Activated T-cell treated with anti-CD3 and anti-CD28 coated beads, Interleukin-2, amount 50 U/mL, for 72 hours (primary cell): ENCODE measurements around the gene SFT2D2. TPM values are rescaled to one million over a fixed set of nuclear protein-coding genes. Genes with fewer than 3 reads are reported as not detected.
"Not testable (repeated sequence)": the region's sequence is repeated elsewhere in the genome, so short reads cannot be mapped to it uniquely, and the experiment has no call there.

Experiments
- ATAC-seq, 2 donors: fragments of 150-1000 bp; cut with Tn5 transposase; replicated peaks in 1 of 2; 2 replicates each; pipeline ENCODE4 v1.10.0; 2021; ENCODE audit warnings: moderate library complexity in 2 of 2, mild to moderate bottlenecking in 1 of 2
- DNase-seq, 2 donors: peaks; one replicate each; pipeline ENCODE4 v3.0.0; 2021 to 2022; ENCODE audit warnings: mixed read lengths in 1 of 2
- H3K27ac Mint-ChIP-seq: one replicate; pipeline ENCODE4 v1.8.0; 2022; ENCODE audit warnings: mild to moderate bottlenecking, moderate library complexity, mixed read lengths
- H3K27me3 Mint-ChIP-seq: one replicate; pipeline ENCODE4 v1.8.0; 2022; ENCODE audit warnings: low read depth, mixed read lengths
- H3K36me3 Mint-ChIP-seq, 2 donors: one replicate each; pipeline ENCODE4 v1.8.0; 2022; ENCODE audit warnings: mixed read lengths in 2 of 2, mild to moderate bottlenecking in 1 of 2; ENCODE audit not compliant: insufficient read depth in 2 of 2
- H3K4me1 Mint-ChIP-seq: one replicate; pipeline ENCODE4 v1.8.0; 2022; ENCODE audit warnings: low read depth, mixed read lengths
- H3K4me3 Mint-ChIP-seq, 2 donors: one replicate each; pipeline ENCODE4 v1.8.0; 2022; ENCODE audit warnings: mild to moderate bottlenecking in 2 of 2, mixed read lengths in 2 of 2, moderate library complexity in 2 of 2
- H3K9me3 Mint-ChIP-seq, 2 donors: one replicate each; pipeline ENCODE4 v1.8.0; 2022; ENCODE audit warnings: mixed read lengths in 2 of 2
- total RNA-seq, 2 donors: library from RNA; stranded (reverse); gene quantifications; one replicate each; pipeline ENCODE4 v1.2.3, GENCODE V29; 2022

The SFT2D2 gene
- total RNA-seq, 2 donors from 2014 or later: 62.7 to 66.9 TPM

DNA sequence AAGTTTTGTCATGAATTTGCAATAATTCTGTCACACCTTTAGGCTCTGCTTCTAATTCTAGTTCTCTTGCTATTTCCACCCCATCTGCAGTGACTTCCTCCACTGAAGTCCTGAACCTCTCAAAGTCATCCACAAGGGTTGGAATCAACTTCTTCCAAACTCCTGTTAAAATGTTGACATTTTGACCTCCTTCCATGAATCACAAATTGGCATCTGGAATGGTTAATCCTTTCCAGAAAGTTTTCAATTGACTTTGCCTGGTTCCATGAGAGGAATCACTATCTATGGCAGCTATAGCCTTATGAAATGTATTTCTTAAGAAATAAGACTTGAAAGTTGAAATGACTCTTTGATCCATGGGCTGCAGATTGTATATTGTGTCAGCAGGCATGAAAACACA is 19.7 kb upstream of the SFT2D2 start:
- peaks cover 2 to 20% of the 10 kb centered on the region in 2 donors for H3K36me3 Mint-ChIP-seq
- no peak for DNase-seq
- H3K27me3 Mint-ChIP-seq: no peaks in the 10 kb centered on the region
- ATAC-seq: no peak
- H3K9me3 Mint-ChIP-seq: peaks cover 0 to 9% of the 10 kb centered on the region in 2 donors
- H3K4me3 Mint-ChIP-seq: no peak overlapping the region
- H3K4me1 Mint-ChIP-seq: no peaks in the 10 kb centered on the region
- no peak overlapping the region for H3K27ac Mint-ChIP-seq

DNA sequence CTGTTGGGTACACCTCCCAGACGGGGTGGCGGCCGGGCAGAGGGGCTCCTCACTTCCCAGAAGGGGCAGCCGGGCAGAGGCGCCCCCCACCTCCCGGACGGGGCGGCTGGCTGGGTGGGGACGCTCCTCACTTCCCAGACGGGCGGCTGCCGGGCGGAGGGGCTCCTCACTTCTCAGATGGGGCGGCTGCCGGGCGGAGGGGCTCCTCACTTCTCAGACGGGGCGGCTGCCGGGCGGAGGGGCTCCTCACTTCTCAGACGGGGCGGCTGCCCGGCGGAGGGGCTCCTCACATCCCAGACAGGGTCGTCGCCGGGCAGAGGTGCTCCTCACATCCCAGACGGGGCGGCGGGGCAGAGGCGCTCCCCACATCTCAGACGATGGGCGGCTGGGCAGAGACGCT is 18.1 kb upstream of the SFT2D2 start:
- H3K9me3 Mint-ChIP-seq: peaks cover 5 to 15% of the 10 kb centered on the region in 2 donors
- not testable (repeated sequence) for H3K4me3 Mint-ChIP-seq, ATAC-seq, H3K27ac Mint-ChIP-seq, DNase-seq, H3K27me3 Mint-ChIP-seq, H3K4me1 Mint-ChIP-seq
- H3K36me3 Mint-ChIP-seq: peaks cover 6 to 22% of the 10 kb centered on the region in 2 donors

DNA sequence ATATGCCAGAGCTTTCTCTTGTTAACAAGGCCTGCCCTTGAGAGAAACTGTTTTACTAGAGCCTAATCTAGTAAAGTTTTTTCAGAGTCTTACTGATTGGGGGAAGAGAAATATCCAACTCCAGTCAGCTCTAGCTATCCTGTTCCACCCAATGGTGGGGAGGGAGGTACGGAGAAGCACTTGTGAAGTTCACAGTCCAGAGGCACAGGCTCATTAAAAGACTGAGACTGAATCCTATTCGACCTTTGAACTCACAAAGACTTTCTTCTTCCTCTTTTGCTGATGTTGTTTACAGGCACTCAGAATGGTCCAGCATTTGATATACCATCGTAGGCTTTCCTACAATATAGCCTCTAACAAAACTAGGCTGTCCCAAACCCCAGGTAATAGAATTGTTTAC is 15.5 kb upstream of the SFT2D2 start:
- Mint-ChIP-seq H3K36me3 (peaks cover 4 to 24% of the 10 kb centered on the region in 2 donors), H3K27me3 (peaks cover 4% of the 10 kb centered on the region), H3K27ac (no peak overlapping the region), H3K4me1 (no peaks in the 10 kb centered on the region), H3K4me3 (no peak overlapping the region), H3K9me3 (peaks cover 8 to 22% of the 10 kb centered on the region in 2 donors)
- no peak for DNase-seq
- no peak for ATAC-seq

DNA sequence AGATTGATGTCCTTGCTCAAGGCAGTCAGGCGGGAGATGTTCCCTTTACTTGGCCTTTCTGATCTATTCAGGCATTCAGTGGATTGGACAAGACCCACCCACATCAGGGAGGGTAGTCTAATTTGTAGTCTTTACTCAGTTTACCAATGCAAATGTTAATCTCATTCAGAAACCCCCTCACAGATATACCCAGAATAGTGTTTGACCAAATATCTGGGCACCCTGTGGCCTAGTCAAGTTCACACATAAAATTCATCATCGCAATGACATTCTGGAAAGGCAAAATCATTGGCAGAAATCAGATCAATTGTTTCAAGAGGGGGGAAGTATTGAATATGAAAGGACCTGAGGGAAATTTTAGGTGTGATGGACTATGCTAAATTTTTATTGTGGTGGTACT is 12.5 kb upstream of the SFT2D2 start:
- ATAC-seq (no peak), DNase-seq (no peak)
- Mint-ChIP-seq H3K4me1 (no peaks in the 10 kb centered on the region), H3K27ac (no peak overlapping the region), H3K27me3 (peaks cover 4% of the 10 kb centered on the region), H3K36me3 (peaks cover 4 to 17% of the 10 kb centered on the region in 2 donors), H3K9me3 (peaks cover 8 to 17% of the 10 kb centered on the region in 2 donors), H3K4me3 (no peak overlapping the region)

DNA sequence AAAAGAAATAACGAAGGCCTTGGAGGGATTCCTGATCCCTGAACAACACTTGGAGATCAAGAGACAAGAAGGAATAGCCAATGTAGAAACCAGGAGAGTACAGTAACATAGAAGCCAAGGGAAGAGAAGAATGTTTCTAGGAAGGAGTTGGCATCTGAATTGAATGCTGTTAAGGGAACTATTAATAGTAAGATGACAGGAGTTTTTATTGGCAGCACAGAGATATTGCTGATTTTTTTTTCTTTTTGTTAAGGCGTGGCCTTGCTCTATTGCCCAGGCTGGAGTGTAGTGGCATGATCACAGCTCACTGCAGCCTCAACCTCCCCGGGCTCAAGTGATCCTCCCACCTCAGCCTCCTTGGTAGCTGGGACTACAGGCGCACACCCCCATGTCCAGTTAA is 9.6 kb upstream of the SFT2D2 start:
- Mint-ChIP-seq H3K4me1 (peaks cover 23% of the 10 kb centered on the region), H3K9me3 (peaks cover 8 to 14% of the 10 kb centered on the region in 2 donors), H3K27me3 (peaks cover 9% of the 10 kb centered on the region), H3K27ac (no peak overlapping the region), H3K4me3 (no peak overlapping the region), H3K36me3 (peaks cover 4 to 14% of the 10 kb centered on the region in 2 donors)
- ATAC-seq: no peak
- DNase-seq: no peak

DNA sequence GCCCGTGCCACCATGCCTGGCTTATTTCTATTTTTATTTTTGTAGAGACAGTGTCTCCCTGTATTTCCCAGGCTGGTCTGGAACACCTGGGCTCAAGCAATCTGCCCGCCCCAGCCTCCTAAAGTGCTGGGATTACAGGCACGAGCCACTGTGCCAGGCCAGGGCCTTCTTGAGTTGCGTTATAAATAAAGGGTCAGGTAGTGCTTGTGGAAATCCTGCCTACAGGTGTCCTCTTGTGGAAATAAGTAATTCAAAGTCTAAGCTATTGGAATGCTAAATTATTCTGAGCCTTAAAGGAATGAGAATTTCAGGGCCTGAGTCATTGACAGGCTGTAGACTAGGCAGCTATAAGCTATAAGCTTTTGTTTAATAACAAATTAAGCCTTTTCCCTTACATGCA is 8.1 kb upstream of the SFT2D2 start:
- Mint-ChIP-seq H3K4me3 (no peak overlapping the region), H3K4me1 (peaks cover 24% of the 10 kb centered on the region), H3K36me3 (peaks cover 0 to 7% of the 10 kb centered on the region in 2 donors), H3K27ac (no peak overlapping the region), H3K9me3 (peaks cover 3 to 9% of the 10 kb centered on the region in 2 donors), H3K27me3 (peaks cover 11% of the 10 kb centered on the region)
- ATAC-seq (no peak), DNase-seq (no peak)

DNA sequence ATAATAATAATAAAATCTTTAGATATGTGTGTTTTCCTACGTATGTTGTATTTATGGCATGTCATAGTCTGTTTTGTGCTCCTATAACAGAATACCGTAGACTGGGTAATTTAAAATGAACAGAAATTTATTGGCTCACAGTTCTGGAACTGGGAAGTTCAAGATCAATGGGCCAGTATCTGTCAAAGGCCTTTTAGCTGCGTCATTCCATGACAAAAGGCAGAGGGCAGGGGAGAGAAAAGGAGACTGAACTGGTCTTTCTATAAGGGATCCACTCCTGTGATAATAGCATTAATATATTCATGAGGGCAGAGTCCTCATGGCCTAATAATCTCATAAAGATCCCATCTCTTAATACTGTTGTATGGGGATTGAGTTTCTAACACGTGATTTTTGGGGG is 7.1 kb upstream of the SFT2D2 start:
- DNase-seq: no peak
- Mint-ChIP-seq H3K36me3 (peaks cover 0 to 7% of the 10 kb centered on the region in 2 donors), H3K4me3 (peak overlapping the region in 1 of 2 donors; percentile 81), H3K9me3 (peaks cover 2% of the 10 kb centered on the region in 2 donors), H3K27ac (no peak overlapping the region), H3K27me3 (peaks cover 17% of the 10 kb centered on the region), H3K4me1 (peaks cover 25% of the 10 kb centered on the region)
- no peak for ATAC-seq

DNA sequence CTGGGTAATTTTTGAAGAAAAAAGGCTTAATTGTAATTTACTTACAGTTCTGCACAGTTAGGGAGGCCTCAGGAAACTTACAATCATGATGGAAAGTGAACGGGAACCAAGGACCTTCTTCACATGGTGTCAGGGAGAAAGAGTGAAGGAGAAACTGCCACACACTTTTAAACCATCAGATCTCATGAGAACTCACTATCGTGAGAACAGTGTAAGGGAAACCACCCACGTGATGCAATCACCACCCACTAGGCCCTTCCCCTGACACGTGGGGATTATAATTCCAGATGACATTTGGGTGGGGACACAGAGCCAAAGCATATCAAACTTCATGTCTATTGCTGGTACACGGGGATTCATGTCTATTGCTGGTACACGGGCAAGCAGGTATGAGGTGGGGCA is 5.3 kb upstream of the SFT2D2 start:
- peaks cover 0 to 2% of the 10 kb centered on the region in 2 donors for H3K9me3 Mint-ChIP-seq
- peak; percentile 42 to 52 for ATAC-seq

DNA sequence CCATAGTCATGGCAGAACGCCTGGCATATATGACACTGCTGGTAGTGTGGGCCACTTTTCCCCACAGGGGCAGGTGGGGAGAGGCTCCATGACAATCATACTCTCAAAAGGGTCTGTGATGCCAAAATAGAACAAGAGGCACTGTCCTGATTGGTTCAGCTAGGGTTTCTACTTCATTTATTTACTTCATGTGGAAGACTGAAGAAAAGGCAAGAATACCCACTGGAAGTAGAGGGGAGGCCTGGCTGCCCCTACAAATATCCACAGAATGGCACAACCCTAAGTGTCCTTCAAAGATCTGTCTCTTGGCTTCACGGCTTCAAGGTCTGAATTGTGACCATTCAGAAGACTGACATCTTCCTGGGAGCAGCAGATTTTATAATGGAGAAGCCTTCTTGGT is 4.5 kb upstream of the SFT2D2 start:
- DNase-seq (no peak), ATAC-seq (no peak)
- peaks cover 0 to 2% of the 10 kb centered on the region in 2 donors for H3K36me3 Mint-ChIP-seq
- peaks cover 42% of the 10 kb centered on the region for H3K4me1 Mint-ChIP-seq
- peaks cover 0 to 2% of the 10 kb centered on the region in 2 donors for H3K9me3 Mint-ChIP-seq
- H3K27ac Mint-ChIP-seq: no peak overlapping the region
- no peak overlapping the region for H3K4me3 Mint-ChIP-seq
- H3K27me3 Mint-ChIP-seq: peaks cover 12% of the 10 kb centered on the region

More for the DNA sequence above, 5.3 kb upstream of the SFT2D2 start:
- H3K27me3 Mint-ChIP-seq: peaks cover 12% of the 10 kb centered on the region
- H3K27ac Mint-ChIP-seq: peak overlapping the region; percentile 5
- H3K4me3 Mint-ChIP-seq: peak overlapping the region; percentile 66 to 75
- DNase-seq: peak; percentile 19 to 21
- peaks cover 0 to 2% of the 10 kb centered on the region in 2 donors for H3K36me3 Mint-ChIP-seq
- peaks cover 41% of the 10 kb centered on the region for H3K4me1 Mint-ChIP-seq

DNA sequence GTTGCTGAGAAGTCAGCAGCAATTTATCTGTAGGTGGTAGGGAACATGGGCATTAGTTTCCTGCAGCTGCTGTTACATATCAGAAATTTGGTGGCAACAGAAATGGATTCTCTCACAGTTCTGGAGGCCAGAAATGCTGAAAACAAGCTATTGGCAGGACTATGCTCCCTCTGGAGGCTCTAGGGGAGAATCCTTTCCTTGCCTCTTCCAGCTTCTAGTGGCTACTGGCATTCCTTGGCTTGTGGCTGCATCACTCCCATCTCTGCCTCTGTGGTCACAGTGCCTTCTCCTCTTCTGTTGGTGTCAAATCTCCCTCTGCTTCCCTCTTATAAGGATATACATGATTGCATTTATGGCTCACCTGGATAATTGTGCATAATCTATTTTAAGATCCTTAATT is 2.5 kb upstream of the SFT2D2 start:
- no peak for DNase-seq
- Mint-ChIP-seq H3K4me3 (no peak overlapping the region), H3K27ac (no peak overlapping the region)

DNA sequence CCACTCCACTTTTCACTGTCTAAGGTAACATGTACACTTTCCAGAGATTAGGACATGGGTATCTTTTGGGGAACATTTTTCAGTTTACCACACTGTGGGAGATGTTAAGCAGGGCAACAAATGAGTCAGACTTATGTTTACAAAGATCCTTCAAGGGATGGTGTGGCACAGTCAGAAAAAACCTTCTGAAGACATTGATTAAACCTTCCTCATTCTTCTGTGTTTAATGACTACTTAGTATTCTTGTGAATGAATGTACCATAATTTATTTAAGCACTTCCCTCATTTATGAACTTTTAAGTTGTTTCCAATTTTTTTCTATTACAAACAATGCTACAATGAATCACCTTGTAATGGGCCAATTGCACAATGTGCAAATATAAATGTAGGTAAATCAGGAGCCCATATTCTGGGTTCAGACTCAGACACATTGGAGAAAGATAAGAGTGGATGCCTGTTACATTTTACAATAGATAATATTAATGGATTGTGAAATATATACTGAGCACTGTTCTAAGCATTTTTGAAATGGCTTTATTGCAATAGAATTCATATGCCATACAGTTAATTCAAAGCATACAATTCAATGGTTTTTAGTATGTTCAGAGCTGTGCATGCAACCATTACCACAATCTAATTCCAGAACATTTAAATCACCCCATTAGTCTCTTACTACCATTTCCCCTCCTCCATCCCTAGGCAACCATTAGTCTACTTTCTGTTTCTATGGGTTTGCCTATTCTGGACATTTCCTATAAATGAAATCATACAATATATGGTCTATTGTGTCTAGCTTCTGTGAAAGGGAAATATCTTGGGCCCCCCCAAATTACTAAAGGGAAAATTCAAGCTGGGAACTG is 1.9 kb upstream of the SFT2D2 start:
- H3K27me3 Mint-ChIP-seq: peaks cover 11% of the 10 kb centered on the region
- peaks cover 5 to 9% of the 10 kb centered on the region in 2 donors for H3K36me3 Mint-ChIP-seq
- DNase-seq (no peak), ATAC-seq (no peak)
- peak overlapping the region in 1 of 2 donors; percentile 89 for H3K4me3 Mint-ChIP-seq
- H3K4me1 Mint-ChIP-seq: peaks cover 65% of the 10 kb centered on the region
- H3K27ac Mint-ChIP-seq: no peak overlapping the region
- H3K9me3 Mint-ChIP-seq: peaks cover 0 to 2% of the 10 kb centered on the region in 2 donors

More for the DNA sequence above, 2.5 kb upstream of the SFT2D2 start:
- peaks cover 60% of the 10 kb centered on the region for H3K4me1 Mint-ChIP-seq
- peaks cover 5 to 7% of the 10 kb centered on the region in 2 donors for H3K36me3 Mint-ChIP-seq
- ATAC-seq: no peak
- peaks cover 0 to 2% of the 10 kb centered on the region in 2 donors for H3K9me3 Mint-ChIP-seq
- peaks cover 12% of the 10 kb centered on the region for H3K27me3 Mint-ChIP-seq

DNA sequence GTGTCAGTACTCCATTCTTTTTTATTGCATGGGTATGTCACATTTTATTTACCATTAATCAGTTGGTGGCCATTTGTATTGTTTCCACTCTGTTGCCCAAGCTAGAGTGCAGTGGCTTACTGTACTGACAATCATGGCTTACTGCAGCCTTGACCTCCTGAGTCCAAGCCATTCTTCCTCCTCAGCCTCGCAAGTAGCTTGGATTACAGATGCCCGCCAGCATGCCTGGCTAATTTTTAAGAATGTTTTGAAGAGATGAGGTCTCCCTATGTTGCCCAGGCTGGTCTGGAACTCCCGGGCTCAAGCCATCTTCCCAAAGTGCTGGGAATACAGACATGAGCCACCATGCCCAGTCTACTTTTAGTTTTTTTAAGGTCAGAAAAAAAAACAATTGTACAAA is 813 bp upstream of the SFT2D2 start:
- Mint-ChIP-seq H3K4me1 (peaks cover 65% of the 10 kb centered on the region), H3K9me3 (peaks cover 0 to 2% of the 10 kb centered on the region in 2 donors), H3K4me3 (peak overlapping the region; percentile 89), H3K27me3 (peaks cover 7% of the 10 kb centered on the region), H3K36me3 (peaks cover 11 to 17% of the 10 kb centered on the region in 2 donors), H3K27ac (peak overlapping the region; percentile 11)
- DNase-seq: no peak
- no peak for ATAC-seq

DNA sequence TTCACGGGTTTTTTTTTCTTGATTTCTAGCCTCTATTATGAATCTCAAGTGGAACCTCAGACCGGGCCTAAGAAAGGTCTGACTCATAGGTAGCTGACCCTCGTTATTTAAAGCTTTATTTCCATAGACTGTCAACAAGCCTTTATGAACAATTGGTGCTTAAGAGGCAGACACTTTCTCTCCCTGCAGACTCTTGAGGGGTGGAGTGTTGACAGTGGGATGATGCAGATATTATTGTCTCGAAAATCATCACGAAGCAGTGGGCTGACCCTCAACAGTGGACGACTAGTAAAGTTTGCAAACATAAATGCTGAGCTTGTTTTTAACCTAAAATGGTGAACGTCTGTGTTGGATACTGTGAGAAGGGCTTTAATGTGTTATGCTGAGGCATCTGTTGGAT is 1.8 kb downstream of the SFT2D2 start:
- H3K4me3 Mint-ChIP-seq: peak overlapping the region; percentile 89
- peaks cover 6% of the 10 kb centered on the region for H3K27me3 Mint-ChIP-seq
- H3K4me1 Mint-ChIP-seq: peaks cover 64% of the 10 kb centered on the region
- H3K36me3 Mint-ChIP-seq: peaks cover 13 to 21% of the 10 kb centered on the region in 2 donors
- peak overlapping the region; percentile 90 for H3K27ac Mint-ChIP-seq
- peaks cover 0 to 2% of the 10 kb centered on the region in 2 donors for H3K9me3 Mint-ChIP-seq
- ATAC-seq (no peak), DNase-seq (no peak)
